GM23338 (cell line): ENCODE data around the gene SNPH. TPM values are rescaled to one million over a fixed set of nuclear protein-coding genes. Genes with fewer than 3 reads are reported as not detected.

ENCODE experiments used
- ATAC-seq: fragments of 200-7000 bp; cut with Tn5 transposase; 3 replicates; pipeline ENCODE4 v1.9.1; 2020
- DNase-seq: peaks from one replicate; pipeline ENCODE4 v3.0.0-alpha.2; 2015; ENCODE audit warnings: low spot score
- H2AFZ ChIP-seq: fragments of 200-600 bp; sonication (generic); 2 replicates; pipeline ENCODE4 v1.8.0; 2016; ENCODE audit warnings: antibody characterized with exemption, mild to moderate bottlenecking, moderate library complexity
- H3F3A ChIP-seq: fragments of 200-600 bp; sonication (generic); replicated peaks from 2 replicates; pipeline ENCODE4 v1.8.0; 2017; ENCODE audit warnings: antibody characterized with exemption, mixed run types, low read depth
- H3K27ac ChIP-seq: fragments of 200-600 bp; sonication (generic); 2 replicates; pipeline ENCODE4 v1.6.1; 2016; ENCODE audit warnings: low read depth
- H3K27me3 ChIP-seq: fragments of 200-600 bp; sonication (generic); 2 replicates; pipeline ENCODE4 v1.8.0; 2016; ENCODE audit warnings: mild to moderate bottlenecking, mixed run types, moderate library complexity; ENCODE audit not compliant: insufficient read depth
- H3K36me3 ChIP-seq: fragments of 200-600 bp; sonication (generic); 2 replicates; pipeline ENCODE4 v1.8.0; 2016; ENCODE audit warnings: mild to moderate bottlenecking; ENCODE audit not compliant: insufficient read depth
- H3K4me1 ChIP-seq: fragments of 200-600 bp; sonication (generic); 2 replicates; pipeline ENCODE4 v1.8.0; 2016; ENCODE audit warnings: mild to moderate bottlenecking, moderate library complexity; ENCODE audit not compliant: insufficient read depth
- H3K4me2 ChIP-seq: fragments of 200-600 bp; sonication (generic); 2 replicates; pipeline ENCODE4 v1.7.1; 2017; ENCODE audit warnings: mixed run types
- H3K4me3 ChIP-seq: fragments of 200-600 bp; sonication (generic); 2 replicates; pipeline ENCODE4 v1.6.1; 2016; ENCODE audit warnings: mixed run types
- H3K79me2 ChIP-seq: fragments of 200-600 bp; sonication (generic); replicated peaks from 2 replicates; pipeline ENCODE4 v1.8.0; 2017; ENCODE audit warnings: mild to moderate bottlenecking; ENCODE audit not compliant: insufficient read depth
- H3K9me2 ChIP-seq: fragments of 200-600 bp; sonication (generic); 2 replicates; pipeline ENCODE4 v1.8.0; 2017; ENCODE audit not compliant: insufficient read depth
- H4K20me1 ChIP-seq: fragments of 200-600 bp; sonication (generic); replicated peaks from 2 replicates; pipeline ENCODE4 v1.8.0; 2017; ENCODE audit warnings: mild to moderate bottlenecking; ENCODE audit not compliant: insufficient read depth
- H3K27ac Mint-ChIP-seq: 2 replicates; pipeline ENCODE4 v1.8.0; 2020; ENCODE audit warnings: inconsistent platforms, mild to moderate bottlenecking, moderate library complexity, mixed read lengths
- H3K27me3 Mint-ChIP-seq: 3 replicates; pipeline ENCODE4 v1.8.0; 2022; ENCODE audit warnings: low read depth, mild to moderate bottlenecking, moderate library complexity, mixed read lengths, inconsistent platforms; ENCODE audit not compliant: insufficient read depth, poor library complexity
- H3K36me3 Mint-ChIP-seq: 3 replicates; pipeline ENCODE4 v1.8.0; 2021; ENCODE audit warnings: low read depth, mild to moderate bottlenecking, inconsistent platforms, moderate library complexity, mixed read lengths
- H3K4me1 Mint-ChIP-seq: 3 replicates; pipeline ENCODE4 v1.8.0; 2020; ENCODE audit warnings: mild to moderate bottlenecking, inconsistent platforms, mixed read lengths
- H3K4me3 Mint-ChIP-seq: 3 replicates; pipeline ENCODE4 v1.8.0; 2021; ENCODE audit warnings: moderate library complexity, mild to moderate bottlenecking, inconsistent platforms, mixed read lengths
- H3K9me3 Mint-ChIP-seq: 3 replicates; pipeline ENCODE4 v1.8.0; 2020; ENCODE audit warnings: moderate library complexity, mild to moderate bottlenecking, inconsistent platforms, mixed read lengths
- CREB1 ChIP-seq: fragments of 250-450 bp; sonication (Bioruptor Pico); IDR thresholded peaks from 2 replicates; pipeline ENCODE4 v1.5.0; 2020; ENCODE audit warnings: low read depth, mild to moderate bottlenecking, moderate library complexity
- EZH2 ChIP-seq: fragments of 200-600 bp; sonication (generic); IDR thresholded peaks from one replicate; pipeline ENCODE4 v1.8.0; 2017; ENCODE audit warnings: antibody characterized with exemption, mild to moderate bottlenecking, low read depth; ENCODE audit not compliant: unreplicated experiment
- EZH2phosphoT487 ChIP-seq: fragments of 200-600 bp; sonication (generic); IDR thresholded peaks from one replicate; pipeline ENCODE4 v1.8.1; 2018; ENCODE audit warnings: antibody characterized with exemption; ENCODE audit not compliant: unreplicated experiment
- JUNB ChIP-seq: IDR thresholded peaks from one replicate; pipeline ENCODE4 v1.6.1; 2016; ENCODE audit warnings: antibody characterized with exemption; ENCODE audit not compliant: unreplicated experiment
- POLR2AphosphoS5 ChIP-seq: IDR thresholded peaks from 2 replicates; pipeline ENCODE4 v1.6.1; 2016; ENCODE audit warnings: antibody characterized with exemption, low read depth
- STAT1 ChIP-seq: IDR thresholded peaks from one replicate; pipeline ENCODE4 v1.6.1; 2016; ENCODE audit warnings: antibody characterized with exemption; ENCODE audit not compliant: unreplicated experiment
- ZNF331 ChIP-seq: fragments of 250-450 bp; sonication (Bioruptor Pico); IDR thresholded peaks from 2 replicates; pipeline ENCODE4 v1.5.0; 2020; ENCODE audit warnings: low read depth, mild to moderate bottlenecking, moderate library complexity
- polyA plus RNA-seq: library from polyadenylated mRNA; unstranded; fragments of >200 nt; fragmentation: Nextera tagmentation; extraction: Ambion mirVana; gene quantifications from 2 replicates; pipeline ENCODE4 v1.2.1, GENCODE V29; 2016
- total RNA-seq: library from RNA; depleted of rRNA; stranded (reverse); fragments of >200 nt; shearing (Covaris generic); gene quantifications from 2 replicates; pipeline ENCODE4 v1.2.3, GENCODE V29; 2014
- TF ChIP-seq, protein P1 (sequence below): IDR thresholded peaks from one replicate; pipeline ENCODE4 v1.6.1; 2018; ENCODE audit warnings: antibody characterized with exemption; ENCODE audit not compliant: unreplicated experiment
- TF ChIP-seq, protein P2 (sequence below), 2 experiments: fragments of 200-600 bp in 1 of 2; sonication (generic) in 1 of 2; conservative IDR thresholded peaks; 2 replicates each; pipeline versions ENCODE4 v1.5.1 to v1.6.1; 2016 to 2017; ENCODE audit warnings: antibody characterized with exemption in 2 of 2, low read depth in 2 of 2, mild to moderate bottlenecking in 2 of 2, moderate library complexity in 1 of 2
- TF ChIP-seq, protein P3 (sequence below): fragments of 250-450 bp; sonication (Bioruptor Pico); IDR thresholded peaks from 2 replicates; pipeline ENCODE4 v1.5.0; 2020; ENCODE audit warnings: mild to moderate bottlenecking, moderate library complexity
- TF ChIP-seq, protein P4 (sequence below): IDR thresholded peaks from 2 replicates; pipeline ENCODE4 v1.6.1; 2016; ENCODE audit warnings: antibody characterized with exemption

The SNPH gene
- total and polyA plus RNA-seq, 2 experiments from 2014 or later, result 1.5 to 5.8 TPM

DNA sequence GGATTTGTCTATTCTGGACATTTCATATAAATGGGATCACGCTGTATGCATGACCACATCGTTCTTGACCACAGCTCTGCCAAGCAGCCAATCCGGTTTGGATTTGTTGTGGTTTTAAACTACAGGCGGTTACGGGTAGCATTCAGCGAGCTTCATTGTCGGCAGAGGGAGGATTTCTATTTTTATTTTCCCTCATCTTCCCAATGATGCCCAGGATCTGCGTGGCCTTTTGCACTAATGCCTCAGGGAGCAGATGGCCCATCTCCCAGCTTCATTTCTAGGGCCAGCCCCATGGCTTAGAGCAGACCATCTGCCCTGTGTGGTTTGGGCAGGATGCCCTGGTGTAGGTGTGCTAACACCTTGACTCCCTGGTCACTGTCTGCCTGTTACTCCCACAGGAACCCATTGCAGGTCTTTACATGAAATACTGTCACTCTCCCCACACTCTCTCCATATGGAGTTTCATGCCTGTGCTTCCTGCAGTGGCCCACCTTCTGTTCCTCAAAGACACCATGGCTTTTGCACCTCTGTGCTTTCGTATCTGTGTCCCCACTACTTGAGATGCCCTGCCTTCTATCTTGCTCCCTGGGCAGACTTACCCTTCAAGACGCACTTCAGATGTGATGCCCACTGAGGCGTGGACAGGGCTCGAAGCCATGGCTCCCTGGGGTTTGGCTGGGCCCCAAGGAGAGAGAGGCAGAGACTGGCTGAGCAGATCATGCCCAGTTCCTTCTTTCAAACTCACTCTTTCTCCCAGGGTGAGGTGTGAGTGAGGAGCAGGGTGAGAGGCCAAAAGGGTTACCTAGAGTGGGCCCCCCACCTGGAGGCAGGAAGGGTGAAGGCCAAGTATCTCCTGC is 36.8 kb downstream of the SNPH start:
- Histone ChIP-seq H3F3A (no peaks in the 10 kb centered on the region), H3K27me3 (no peaks in the 10 kb centered on the region), H3K4me1 (no peaks in the 10 kb centered on the region), H3K4me2 (no peak overlapping the region), H3K36me3 (no peaks in the 10 kb centered on the region), H3K79me2 (no peaks in the 10 kb centered on the region), H2AFZ (no peak overlapping the region), H3K27ac (no peak overlapping the region), H3K9me2 (no peaks in the 10 kb centered on the region), H4K20me1 (no peaks in the 10 kb centered on the region), H3K4me3 (no peak overlapping the region)
- H3K9me3 Mint-ChIP-seq, result no peaks in the 10 kb centered on the region
- H3K27me3 Mint-ChIP-seq, result peaks cover 8% of the 10 kb centered on the region
- ATAC-seq, result no peak
- H3K4me1 Mint-ChIP-seq, result peaks cover 8% of the 10 kb centered on the region
- H3K4me3 Mint-ChIP-seq, result no peak overlapping the region
- TF ChIP-seq, protein P1, sequence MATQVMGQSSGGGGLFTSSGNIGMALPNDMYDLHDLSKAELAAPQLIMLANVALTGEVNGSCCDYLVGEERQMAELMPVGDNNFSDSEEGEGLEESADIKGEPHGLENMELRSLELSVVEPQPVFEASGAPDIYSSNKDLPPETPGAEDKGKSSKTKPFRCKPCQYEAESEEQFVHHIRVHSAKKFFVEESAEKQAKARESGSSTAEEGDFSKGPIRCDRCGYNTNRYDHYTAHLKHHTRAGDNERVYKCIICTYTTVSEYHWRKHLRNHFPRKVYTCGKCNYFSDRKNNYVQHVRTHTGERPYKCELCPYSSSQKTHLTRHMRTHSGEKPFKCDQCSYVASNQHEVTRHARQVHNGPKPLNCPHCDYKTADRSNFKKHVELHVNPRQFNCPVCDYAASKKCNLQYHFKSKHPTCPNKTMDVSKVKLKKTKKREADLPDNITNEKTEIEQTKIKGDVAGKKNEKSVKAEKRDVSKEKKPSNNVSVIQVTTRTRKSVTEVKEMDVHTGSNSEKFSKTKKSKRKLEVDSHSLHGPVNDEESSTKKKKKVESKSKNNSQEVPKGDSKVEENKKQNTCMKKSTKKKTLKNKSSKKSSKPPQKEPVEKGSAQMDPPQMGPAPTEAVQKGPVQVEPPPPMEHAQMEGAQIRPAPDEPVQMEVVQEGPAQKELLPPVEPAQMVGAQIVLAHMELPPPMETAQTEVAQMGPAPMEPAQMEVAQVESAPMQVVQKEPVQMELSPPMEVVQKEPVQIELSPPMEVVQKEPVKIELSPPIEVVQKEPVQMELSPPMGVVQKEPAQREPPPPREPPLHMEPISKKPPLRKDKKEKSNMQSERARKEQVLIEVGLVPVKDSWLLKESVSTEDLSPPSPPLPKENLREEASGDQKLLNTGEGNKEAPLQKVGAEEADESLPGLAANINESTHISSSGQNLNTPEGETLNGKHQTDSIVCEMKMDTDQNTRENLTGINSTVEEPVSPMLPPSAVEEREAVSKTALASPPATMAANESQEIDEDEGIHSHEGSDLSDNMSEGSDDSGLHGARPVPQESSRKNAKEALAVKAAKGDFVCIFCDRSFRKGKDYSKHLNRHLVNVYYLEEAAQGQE, result no peak
- TF ChIP-seq STAT1 (no peak), CREB1 (no peak), ZNF331 (CRISPR knock-in tag) (no peak), EZH2phosphoT487 (no peak), POLR2AphosphoS5 (no peak), EZH2 (no peak), JUNB (no peak)
- TF ChIP-seq, protein P2, sequence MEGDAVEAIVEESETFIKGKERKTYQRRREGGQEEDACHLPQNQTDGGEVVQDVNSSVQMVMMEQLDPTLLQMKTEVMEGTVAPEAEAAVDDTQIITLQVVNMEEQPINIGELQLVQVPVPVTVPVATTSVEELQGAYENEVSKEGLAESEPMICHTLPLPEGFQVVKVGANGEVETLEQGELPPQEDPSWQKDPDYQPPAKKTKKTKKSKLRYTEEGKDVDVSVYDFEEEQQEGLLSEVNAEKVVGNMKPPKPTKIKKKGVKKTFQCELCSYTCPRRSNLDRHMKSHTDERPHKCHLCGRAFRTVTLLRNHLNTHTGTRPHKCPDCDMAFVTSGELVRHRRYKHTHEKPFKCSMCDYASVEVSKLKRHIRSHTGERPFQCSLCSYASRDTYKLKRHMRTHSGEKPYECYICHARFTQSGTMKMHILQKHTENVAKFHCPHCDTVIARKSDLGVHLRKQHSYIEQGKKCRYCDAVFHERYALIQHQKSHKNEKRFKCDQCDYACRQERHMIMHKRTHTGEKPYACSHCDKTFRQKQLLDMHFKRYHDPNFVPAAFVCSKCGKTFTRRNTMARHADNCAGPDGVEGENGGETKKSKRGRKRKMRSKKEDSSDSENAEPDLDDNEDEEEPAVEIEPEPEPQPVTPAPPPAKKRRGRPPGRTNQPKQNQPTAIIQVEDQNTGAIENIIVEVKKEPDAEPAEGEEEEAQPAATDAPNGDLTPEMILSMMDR (conservative IDR thresholded peaks at IDR 0.05; ENCODE audit: low read depth in 2 of 2), result no peak
- TF ChIP-seq, protein P3, sequence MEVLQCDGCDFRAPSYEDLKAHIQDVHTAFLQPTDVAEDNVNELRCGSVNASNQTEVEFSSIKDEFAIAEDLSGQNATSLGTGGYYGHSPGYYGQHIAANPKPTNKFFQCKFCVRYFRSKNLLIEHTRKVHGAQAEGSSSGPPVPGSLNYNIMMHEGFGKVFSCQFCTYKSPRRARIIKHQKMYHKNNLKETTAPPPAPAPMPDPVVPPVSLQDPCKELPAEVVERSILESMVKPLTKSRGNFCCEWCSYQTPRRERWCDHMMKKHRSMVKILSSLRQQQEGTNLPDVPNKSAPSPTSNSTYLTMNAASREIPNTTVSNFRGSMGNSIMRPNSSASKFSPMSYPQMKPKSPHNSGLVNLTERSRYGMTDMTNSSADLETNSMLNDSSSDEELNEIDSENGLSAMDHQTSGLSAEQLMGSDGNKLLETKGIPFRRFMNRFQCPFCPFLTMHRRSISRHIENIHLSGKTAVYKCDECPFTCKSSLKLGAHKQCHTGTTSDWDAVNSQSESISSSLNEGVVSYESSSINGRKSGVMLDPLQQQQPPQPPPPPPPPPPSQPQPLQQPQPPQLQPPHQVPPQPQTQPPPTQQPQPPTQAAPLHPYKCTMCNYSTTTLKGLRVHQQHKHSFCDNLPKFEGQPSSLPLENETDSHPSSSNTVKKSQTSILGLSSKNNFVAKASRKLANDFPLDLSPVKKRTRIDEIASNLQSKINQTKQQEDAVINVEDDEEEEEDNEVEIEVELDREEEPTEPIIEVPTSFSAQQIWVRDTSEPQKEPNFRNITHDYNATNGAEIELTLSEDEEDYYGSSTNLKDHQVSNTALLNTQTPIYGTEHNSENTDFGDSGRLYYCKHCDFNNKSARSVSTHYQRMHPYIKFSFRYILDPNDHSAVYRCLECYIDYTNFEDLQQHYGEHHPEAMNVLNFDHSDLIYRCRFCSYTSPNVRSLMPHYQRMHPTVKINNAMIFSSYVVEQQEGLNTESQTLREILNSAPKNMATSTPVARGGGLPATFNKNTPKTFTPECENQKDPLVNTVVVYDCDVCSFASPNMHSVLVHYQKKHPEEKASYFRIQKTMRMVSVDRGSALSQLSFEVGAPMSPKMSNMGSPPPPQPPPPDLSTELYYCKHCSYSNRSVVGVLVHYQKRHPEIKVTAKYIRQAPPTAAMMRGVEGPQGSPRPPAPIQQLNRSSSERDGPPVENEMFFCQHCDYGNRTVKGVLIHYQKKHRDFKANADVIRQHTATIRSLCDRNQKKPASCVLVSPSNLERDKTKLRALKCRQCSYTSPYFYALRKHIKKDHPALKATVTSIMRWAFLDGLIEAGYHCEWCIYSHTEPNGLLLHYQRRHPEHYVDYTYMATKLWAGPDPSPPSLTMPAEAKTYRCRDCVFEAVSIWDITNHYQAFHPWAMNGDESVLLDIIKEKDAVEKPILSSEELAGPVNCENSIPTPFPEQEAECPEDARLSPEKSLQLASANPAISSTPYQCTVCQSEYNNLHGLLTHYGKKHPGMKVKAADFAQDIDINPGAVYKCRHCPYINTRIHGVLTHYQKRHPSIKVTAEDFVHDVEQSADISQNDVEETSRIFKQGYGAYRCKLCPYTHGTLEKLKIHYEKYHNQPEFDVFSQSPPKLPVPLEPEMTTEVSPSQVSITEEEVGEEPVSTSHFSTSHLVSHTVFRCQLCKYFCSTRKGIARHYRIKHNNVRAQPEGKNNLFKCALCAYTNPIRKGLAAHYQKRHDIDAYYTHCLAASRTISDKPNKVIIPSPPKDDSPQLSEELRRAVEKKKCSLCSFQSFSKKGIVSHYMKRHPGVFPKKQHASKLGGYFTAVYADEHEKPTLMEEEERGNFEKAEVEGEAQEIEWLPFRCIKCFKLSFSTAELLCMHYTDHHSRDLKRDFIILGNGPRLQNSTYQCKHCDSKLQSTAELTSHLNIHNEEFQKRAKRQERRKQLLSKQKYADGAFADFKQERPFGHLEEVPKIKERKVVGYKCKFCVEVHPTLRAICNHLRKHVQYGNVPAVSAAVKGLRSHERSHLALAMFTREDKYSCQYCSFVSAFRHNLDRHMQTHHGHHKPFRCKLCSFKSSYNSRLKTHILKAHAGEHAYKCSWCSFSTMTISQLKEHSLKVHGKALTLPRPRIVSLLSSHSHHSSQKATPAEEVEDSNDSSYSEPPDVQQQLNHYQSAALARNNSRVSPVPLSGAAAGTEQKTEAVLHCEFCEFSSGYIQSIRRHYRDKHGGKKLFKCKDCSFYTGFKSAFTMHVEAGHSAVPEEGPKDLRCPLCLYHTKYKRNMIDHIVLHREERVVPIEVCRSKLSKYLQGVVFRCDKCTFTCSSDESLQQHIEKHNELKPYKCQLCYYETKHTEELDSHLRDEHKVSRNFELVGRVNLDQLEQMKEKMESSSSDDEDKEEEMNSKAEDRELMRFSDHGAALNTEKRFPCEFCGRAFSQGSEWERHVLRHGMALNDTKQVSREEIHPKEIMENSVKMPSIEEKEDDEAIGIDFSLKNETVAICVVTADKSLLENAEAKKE (CRISPR knock-in tag), result no peak
- TF ChIP-seq, protein P4, sequence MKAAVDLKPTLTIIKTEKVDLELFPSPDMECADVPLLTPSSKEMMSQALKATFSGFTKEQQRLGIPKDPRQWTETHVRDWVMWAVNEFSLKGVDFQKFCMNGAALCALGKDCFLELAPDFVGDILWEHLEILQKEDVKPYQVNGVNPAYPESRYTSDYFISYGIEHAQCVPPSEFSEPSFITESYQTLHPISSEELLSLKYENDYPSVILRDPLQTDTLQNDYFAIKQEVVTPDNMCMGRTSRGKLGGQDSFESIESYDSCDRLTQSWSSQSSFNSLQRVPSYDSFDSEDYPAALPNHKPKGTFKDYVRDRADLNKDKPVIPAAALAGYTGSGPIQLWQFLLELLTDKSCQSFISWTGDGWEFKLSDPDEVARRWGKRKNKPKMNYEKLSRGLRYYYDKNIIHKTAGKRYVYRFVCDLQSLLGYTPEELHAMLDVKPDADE, result no peak
- no peak overlapping the region for H3K27ac Mint-ChIP-seq
- DNase-seq, result no peak
- peaks cover 3% of the 10 kb centered on the region; the same call in 2 of the 3 replicates for H3K36me3 Mint-ChIP-seq
